ENCODE measurements around the gene CYP4V2.

Gene CYP4V2

GRCh38 chr4:186205156-186205555 is 13.8 kb downstream of the CYP4V2 start:
- H3K4me3 ChIP-seq: no peak overlapping the region
- DNase-seq (ENCODE audit: low spot score): no peak
- TF ChIP-seq, protein P1, sequence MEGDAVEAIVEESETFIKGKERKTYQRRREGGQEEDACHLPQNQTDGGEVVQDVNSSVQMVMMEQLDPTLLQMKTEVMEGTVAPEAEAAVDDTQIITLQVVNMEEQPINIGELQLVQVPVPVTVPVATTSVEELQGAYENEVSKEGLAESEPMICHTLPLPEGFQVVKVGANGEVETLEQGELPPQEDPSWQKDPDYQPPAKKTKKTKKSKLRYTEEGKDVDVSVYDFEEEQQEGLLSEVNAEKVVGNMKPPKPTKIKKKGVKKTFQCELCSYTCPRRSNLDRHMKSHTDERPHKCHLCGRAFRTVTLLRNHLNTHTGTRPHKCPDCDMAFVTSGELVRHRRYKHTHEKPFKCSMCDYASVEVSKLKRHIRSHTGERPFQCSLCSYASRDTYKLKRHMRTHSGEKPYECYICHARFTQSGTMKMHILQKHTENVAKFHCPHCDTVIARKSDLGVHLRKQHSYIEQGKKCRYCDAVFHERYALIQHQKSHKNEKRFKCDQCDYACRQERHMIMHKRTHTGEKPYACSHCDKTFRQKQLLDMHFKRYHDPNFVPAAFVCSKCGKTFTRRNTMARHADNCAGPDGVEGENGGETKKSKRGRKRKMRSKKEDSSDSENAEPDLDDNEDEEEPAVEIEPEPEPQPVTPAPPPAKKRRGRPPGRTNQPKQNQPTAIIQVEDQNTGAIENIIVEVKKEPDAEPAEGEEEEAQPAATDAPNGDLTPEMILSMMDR (IDR thresholded peaks at IDR 0.05): no peak
- H3K27ac ChIP-seq: no peak overlapping the region

DNA sequence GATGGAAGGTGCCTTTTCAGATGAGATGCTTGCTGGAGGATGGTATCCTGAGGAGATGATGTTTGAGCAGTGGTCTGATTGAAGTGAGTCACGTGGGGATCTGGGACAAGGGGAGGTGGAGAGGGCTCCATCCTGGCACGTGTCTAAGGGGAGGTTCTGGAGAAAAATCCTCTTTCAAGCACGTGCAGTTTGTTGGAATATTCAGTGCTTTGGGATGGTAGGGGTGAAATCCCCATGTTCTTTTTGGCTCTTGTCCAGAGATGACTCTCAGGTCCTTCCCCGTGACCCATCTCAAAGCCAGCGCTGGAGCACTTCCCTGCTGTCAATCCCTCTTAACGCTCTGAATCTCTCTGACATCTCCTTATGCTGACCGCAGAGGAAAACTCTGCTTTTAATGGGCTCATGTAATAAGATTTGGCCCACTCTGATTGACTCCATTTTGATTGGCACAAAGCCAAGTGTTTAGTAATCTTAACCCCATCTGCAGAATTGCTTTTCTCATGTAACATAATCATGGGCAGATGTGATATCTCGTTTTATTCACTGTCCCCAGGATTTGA is 25.2 kb downstream of the CYP4V2 start:
- H3K27ac ChIP-seq: no peak overlapping the region
- DNase-seq (ENCODE audit: low spot score): no peak
- TF ChIP-seq, protein P1 (IDR thresholded peaks at IDR 0.05): no peak
- H3K4me3 ChIP-seq: no peak overlapping the region

DNA sequence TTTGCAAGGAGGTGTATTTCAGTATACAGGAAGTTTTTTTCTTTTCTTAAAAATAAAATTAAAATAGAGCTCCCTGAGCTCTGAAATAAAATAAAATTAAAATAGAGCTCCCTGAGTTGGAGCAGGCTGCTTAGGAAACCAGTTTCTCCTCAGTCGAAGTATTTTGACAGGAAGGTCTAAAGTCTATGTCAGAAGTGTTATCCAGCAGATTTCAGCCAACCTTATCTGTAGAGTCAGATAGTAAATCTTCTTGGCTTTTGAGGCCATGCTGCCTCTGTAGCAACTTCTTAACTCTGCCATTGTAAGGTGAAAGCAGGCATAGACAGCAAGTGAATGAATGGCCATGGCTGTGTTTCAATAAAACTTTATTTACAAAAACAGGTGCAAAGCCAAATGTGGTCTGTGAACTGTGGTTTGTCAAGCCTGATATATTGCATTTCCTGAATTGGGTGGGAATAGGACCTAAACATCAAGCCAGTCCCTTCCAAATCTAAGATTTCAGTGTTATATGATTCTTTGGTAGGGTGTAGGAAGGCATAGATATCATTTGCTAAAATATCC is 26.4 kb downstream of the CYP4V2 start:
- Histone ChIP-seq H3K27ac (no peak overlapping the region), H3K4me3 (no peak overlapping the region)
- TF ChIP-seq, protein P1 (IDR thresholded peaks at IDR 0.05): no peak
- DNase-seq (ENCODE audit: low spot score): no peak

- DNase-seq (ENCODE audit: low spot score): no peak
- no peak overlapping the region for H3K4me3 ChIP-seq
- TF ChIP-seq, protein P1 (IDR thresholded peaks at IDR 0.05): no peak
- no peak overlapping the region for H3K27ac ChIP-seq
Observed at GRCh38 chr4:186221624-186222023, 30.3 kb downstream of the CYP4V2 start.

DNA sequence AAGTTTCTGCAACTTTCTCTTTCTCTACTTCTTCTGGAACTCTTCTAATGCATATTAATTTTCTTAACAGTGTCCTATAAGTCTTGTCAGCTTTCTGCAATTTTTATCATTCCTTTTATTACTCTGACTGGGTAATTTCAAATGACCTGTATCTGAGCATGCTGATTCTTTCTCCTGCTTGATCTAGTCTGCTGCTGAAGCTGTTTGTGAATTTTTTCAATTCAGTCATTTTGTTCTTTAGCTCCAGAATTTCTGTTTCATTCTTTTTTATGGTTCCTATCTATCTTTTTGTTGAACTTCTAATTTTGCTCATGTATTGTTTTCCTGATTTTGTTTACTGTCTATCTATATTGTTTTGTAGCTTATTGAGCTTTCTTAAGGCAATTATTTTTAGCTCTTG is 34.5 kb downstream of the CYP4V2 start:
- no peak for DNase-seq (ENCODE audit: low spot score)
- H3K4me3 ChIP-seq: no peak overlapping the region
- TF ChIP-seq, protein P1 (IDR thresholded peaks at IDR 0.05): no peak
- no peak overlapping the region for H3K27ac ChIP-seq

- Histone ChIP-seq H3K27ac (no peak overlapping the region), H3K4me3 (no peak overlapping the region)
- TF ChIP-seq, protein P1 (IDR thresholded peaks at IDR 0.05): no peak
- DNase-seq (ENCODE audit: low spot score): no peak
Observed at GRCh38 chr4:186226521-186227189, 35.3 kb downstream of the CYP4V2 start.

DNA sequence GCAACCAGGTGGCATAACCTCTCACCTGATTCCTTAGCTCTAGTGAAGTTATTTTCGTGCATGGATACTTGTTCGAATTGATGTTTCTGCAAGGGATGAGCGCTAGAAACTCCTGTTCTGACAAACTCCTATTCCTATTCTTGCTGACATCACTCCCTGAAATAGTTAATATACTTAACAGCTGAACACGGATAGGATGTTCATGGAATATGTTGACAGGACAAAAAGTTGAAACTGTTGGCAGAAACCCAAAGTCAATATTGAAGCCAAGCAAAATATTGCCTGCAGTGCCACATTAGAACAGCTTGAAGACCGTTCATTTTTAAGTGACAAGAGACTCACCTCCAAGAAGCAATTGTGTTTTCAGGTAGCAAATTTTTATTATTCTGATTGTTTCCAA is 35.9 kb downstream of the CYP4V2 start, which contains the start of gene KLKB1:
KLKB1 (plus strand) TSS at position 287 of the 400 bp plus-strand sequence. CDS start 689 bp downstream, outside the sequence.
- Histone ChIP-seq H3K4me3 (peak within 1 kb of the TSS; percentile 56), H3K27ac (no peak within 1 kb of the TSS)
- TF ChIP-seq, protein P1 (IDR thresholded peaks at IDR 0.05): no peak
- DNase-seq (ENCODE audit: low spot score): no peak
